ENCODE data around the gene CUBN. TPM values are rescaled to one million over a fixed set of nuclear protein-coding genes. Genes with fewer than 3 reads are reported as not detected.

The CUBN gene
- total RNA-seq, 1 experiment from 2014 or later = 0.46 TPM

DNA sequence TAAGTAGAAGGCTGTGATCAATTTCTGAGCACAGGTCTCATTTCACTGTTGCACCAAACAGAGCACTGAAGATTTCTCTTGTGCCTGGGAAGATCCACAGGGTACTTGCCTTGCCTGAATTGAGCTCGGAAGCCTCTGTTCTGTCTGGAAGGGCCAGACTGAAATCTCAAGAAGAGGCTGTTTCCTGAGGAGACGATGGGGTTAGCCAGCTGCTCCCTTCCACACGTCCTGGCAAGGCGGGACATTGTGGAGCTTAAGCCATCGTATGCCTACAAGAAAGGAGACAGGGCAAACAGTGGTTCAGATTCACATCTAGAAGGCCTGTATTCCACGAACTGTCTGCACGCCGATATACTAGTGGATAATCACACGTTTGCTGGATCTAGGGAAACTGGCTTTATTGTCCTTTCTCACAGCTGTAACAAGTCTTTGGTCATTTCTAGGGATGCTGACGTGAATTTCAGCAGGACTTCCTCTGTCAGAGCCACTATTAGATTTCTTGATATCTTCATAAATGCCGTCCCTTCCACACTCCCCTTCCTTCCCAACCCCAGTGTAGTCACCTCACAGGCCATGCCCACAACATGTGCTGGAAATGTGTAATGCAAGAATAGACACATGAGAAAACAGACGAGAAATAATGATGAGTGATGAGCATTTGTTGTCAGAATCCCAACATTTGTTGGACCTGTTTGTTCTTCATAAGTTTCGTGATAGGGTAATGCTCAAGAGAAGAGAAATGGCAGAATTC is 175.2 kb downstream of the CUBN start (continued):
- no peak for TF ChIP-seq TCF7 (CRISPR knock-in tag; IDR thresholded peaks at IDR 0.05; ENCODE audit: low read depth)
- TF ChIP-seq, protein P1, sequence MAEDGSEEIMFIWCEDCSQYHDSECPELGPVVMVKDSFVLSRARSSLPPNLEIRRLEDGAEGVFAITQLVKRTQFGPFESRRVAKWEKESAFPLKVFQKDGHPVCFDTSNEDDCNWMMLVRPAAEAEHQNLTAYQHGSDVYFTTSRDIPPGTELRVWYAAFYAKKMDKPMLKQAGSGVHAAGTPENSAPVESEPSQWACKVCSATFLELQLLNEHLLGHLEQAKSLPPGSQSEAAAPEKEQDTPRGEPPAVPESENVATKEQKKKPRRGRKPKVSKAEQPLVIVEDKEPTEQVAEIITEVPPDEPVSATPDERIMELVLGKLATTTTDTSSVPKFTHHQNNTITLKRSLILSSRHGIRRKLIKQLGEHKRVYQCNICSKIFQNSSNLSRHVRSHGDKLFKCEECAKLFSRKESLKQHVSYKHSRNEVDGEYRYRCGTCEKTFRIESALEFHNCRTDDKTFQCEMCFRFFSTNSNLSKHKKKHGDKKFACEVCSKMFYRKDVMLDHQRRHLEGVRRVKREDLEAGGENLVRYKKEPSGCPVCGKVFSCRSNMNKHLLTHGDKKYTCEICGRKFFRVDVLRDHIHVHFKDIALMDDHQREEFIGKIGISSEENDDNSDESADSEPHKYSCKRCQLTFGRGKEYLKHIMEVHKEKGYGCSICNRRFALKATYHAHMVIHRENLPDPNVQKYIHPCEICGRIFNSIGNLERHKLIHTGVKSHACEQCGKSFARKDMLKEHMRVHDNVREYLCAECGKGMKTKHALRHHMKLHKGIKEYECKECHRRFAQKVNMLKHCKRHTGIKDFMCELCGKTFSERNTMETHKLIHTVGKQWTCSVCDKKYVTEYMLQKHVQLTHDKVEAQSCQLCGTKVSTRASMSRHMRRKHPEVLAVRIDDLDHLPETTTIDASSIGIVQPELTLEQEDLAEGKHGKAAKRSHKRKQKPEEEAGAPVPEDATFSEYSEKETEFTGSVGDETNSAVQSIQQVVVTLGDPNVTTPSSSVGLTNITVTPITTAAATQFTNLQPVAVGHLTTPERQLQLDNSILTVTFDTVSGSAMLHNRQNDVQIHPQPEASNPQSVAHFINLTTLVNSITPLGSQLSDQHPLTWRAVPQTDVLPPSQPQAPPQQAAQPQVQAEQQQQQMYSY (CRISPR knock-in tag; IDR thresholded peaks at IDR 0.05) = no peak
- TF ChIP-seq SP1 (CRISPR knock-in tag; conservative IDR thresholded peaks at IDR 0.05) = no peak
- TF ChIP-seq CTCF (IDR thresholded peaks at IDR 0.05) = no peak
- no peak for TF ChIP-seq HMGXB4 (CRISPR knock-in tag; IDR thresholded peaks at IDR 0.05)
- TF ChIP-seq, protein P2, sequence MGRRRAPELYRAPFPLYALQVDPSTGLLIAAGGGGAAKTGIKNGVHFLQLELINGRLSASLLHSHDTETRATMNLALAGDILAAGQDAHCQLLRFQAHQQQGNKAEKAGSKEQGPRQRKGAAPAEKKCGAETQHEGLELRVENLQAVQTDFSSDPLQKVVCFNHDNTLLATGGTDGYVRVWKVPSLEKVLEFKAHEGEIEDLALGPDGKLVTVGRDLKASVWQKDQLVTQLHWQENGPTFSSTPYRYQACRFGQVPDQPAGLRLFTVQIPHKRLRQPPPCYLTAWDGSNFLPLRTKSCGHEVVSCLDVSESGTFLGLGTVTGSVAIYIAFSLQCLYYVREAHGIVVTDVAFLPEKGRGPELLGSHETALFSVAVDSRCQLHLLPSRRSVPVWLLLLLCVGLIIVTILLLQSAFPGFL (CRISPR knock-in tag; IDR thresholded peaks at IDR 0.05; ENCODE audit: borderline replicate concordance) = no peak
- no peak for TF ChIP-seq NFE2L1 (CRISPR knock-in tag; IDR thresholded peaks at IDR 0.05)

DNA sequence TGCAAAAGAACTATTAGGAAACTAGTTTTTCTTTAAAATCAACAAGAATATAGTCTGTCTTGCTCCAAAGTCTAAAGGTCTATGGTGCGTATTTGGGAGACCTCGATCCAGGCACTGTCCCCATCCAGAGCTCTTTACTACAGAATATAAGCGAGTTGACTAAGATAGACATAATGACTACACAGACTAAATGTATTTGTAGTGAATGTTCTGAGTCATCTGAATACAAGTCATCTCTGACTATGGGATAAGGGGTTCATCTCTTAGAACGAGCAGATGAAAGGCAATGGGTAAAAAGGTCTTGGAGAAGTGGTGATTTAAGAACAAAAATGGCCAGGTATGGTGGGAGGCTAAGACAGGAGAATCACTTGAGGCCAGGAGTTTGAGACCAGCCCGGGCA is 176.3 kb downstream of the CUBN start:
- Mint-ChIP-seq H3K4me3 (no peak overlapping the region), H3K36me3 (no peaks in the 10 kb centered on the region), H3K27ac (no peak overlapping the region), H3K27me3 (ENCODE audit: low read depth) (no peaks in the 10 kb centered on the region), H3K9me3 (no peaks in the 10 kb centered on the region), H3K4me1 (peaks cover 26% of the 10 kb centered on the region)
- DNase-seq (ENCODE audit: low spot score) (no peak), ATAC-seq (no peak)
- TF ChIP-seq ZNF317 (CRISPR knock-in tag; IDR thresholded peaks at IDR 0.05; ENCODE audit: borderline replicate concordance, low read depth) = no peak
- TF ChIP-seq, protein P3, sequence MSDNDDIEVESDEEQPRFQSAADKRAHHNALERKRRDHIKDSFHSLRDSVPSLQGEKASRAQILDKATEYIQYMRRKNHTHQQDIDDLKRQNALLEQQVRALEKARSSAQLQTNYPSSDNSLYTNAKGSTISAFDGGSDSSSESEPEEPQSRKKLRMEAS (CRISPR knock-in tag; IDR thresholded peaks at IDR 0.05) = no peak
- TF ChIP-seq ZNF671 (CRISPR knock-in tag; IDR thresholded peaks at IDR 0.05) = no peak
- TF ChIP-seq TP53 (CRISPR knock-in tag; IDR thresholded peaks at IDR 0.05) = no peak
- no peak for TF ChIP-seq ZNF138 (CRISPR knock-in tag; conservative IDR thresholded peaks at IDR 0.05)
- no peak for TF ChIP-seq PRRX2 (CRISPR knock-in tag; IDR thresholded peaks at IDR 0.05)
- TF ChIP-seq NFE2L1 (CRISPR knock-in tag; IDR thresholded peaks at IDR 0.05) = no peak
- TF ChIP-seq CTCF (IDR thresholded peaks at IDR 0.05) = no peak
- no peak for TF ChIP-seq ERG (CRISPR knock-in tag; IDR thresholded peaks at IDR 0.05)
- TF ChIP-seq, protein P4, sequence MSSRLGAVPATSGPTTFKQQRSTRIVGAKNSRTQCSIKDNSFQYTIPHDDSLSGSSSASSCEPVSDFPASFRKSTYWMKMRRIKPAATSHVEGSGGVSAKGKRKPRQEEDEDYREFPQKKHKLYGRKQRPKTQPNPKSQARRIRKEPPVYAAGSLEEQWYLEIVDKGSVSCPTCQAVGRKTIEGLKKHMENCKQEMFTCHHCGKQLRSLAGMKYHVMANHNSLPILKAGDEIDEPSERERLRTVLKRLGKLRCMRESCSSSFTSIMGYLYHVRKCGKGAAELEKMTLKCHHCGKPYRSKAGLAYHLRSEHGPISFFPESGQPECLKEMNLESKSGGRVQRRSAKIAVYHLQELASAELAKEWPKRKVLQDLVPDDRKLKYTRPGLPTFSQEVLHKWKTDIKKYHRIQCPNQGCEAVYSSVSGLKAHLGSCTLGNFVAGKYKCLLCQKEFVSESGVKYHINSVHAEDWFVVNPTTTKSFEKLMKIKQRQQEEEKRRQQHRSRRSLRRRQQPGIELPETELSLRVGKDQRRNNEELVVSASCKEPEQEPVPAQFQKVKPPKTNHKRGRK (CRISPR knock-in tag; IDR thresholded peaks at IDR 0.05; ENCODE audit: borderline replicate concordance) = no peak
- TF ChIP-seq HMGA2 (CRISPR knock-in tag; IDR thresholded peaks at IDR 0.05) = no peak
- no peak for TF ChIP-seq FOXP1 (CRISPR knock-in tag; IDR thresholded peaks at IDR 0.05; ENCODE audit: borderline replicate concordance)
- TF ChIP-seq JAZF1 (CRISPR knock-in tag; IDR thresholded peaks at IDR 0.05) = no peak
- ChIA-PET POLR2A (no interaction called here), CTCF (no interaction called here)

Measured in WTC11 (cell line).